Measurements from ENCODE around the gene CACNA1A. TPM values are rescaled to one million over a fixed set of nuclear protein-coding genes. Genes with fewer than 3 reads are reported as not detected.

Gene CACNA1A
- total RNA-seq, 2 experiments from 2014 or later, result 0.30 to 0.45 TPM

GRCh38 chr19:13399746-13400145, 106.5 kb downstream of the CACNA1A start:
- peaks cover 14 to 17% of the 10 kb centered on the region in 2 experiments for H3K27me3 ChIP-seq (ENCODE audit: control insufficient read depth in 1 of 2, insufficient read depth in 2 of 2, low read length in 2 of 2)
- no peaks in the 10 kb centered on the region for H3K36me3 ChIP-seq (ENCODE audit: insufficient read depth, low read length)
- TF ChIP-seq CTCF (IDR thresholded peaks at IDR 0.05), result no peak
- ATAC-seq (ENCODE audit: poor library complexity) (no peak), DNase-seq (no peak)
- Mint-ChIP-seq H3K36me3 (ENCODE audit: low read depth) (no peaks in the 10 kb centered on the region), H3K9me3 (peaks cover 7% of the 10 kb centered on the region), H3K27ac (no peak overlapping the region), H3K27me3 (peaks cover 54% of the 10 kb centered on the region), H3K4me1 (ENCODE audit: low read depth) (no peaks in the 10 kb centered on the region), H3K4me3 (no peak overlapping the region)
- intact Hi-C loops (cut with DNase I, micrococcal nuclease), result no loop called here
- H3K9me3 ChIP-seq (ENCODE audit: control insufficient read depth in 1 of 2, insufficient read depth in 1 of 2, low read length in 2 of 2), result peaks cover 11 to 16% of the 10 kb centered on the region in 2 experiments
- H3K4me1 ChIP-seq (ENCODE audit: insufficient read depth, low read length), result peaks cover 2% of the 10 kb centered on the region
- H3K4me3 ChIP-seq (ENCODE audit: low read length), result no peak overlapping the region
- no peak overlapping the region for H3K27ac ChIP-seq (ENCODE audit: low read depth in 1 of 2, low read length in 2 of 2)
- ChIA-PET CTCF (no interaction called here), POLR2A (no interaction called here)

- ChIA-PET POLR2A (no interaction called here), CTCF (no interaction called here)
- Mint-ChIP-seq H3K36me3 (ENCODE audit: low read depth) (no peaks in the 10 kb centered on the region), H3K27ac (no peak overlapping the region), H3K4me3 (no peak overlapping the region), H3K27me3 (peaks cover 57% of the 10 kb centered on the region), H3K9me3 (peaks cover 7% of the 10 kb centered on the region), H3K4me1 (ENCODE audit: low read depth) (no peaks in the 10 kb centered on the region)
- intact Hi-C loops (cut with DNase I, micrococcal nuclease), result no loop called here
- peaks cover 11 to 16% of the 10 kb centered on the region in 2 experiments for H3K9me3 ChIP-seq (ENCODE audit: control insufficient read depth in 1 of 2, insufficient read depth in 1 of 2, low read length in 2 of 2)
- H3K4me3 ChIP-seq (ENCODE audit: low read length), result no peak overlapping the region
- TF ChIP-seq CTCF (IDR thresholded peaks at IDR 0.05), result no peak
- peaks cover 2% of the 10 kb centered on the region for H3K4me1 ChIP-seq (ENCODE audit: insufficient read depth, low read length)
- DNase-seq (no peak), ATAC-seq (ENCODE audit: poor library complexity) (no peak)
- H3K27ac ChIP-seq (ENCODE audit: low read depth in 1 of 2, low read length in 2 of 2), result no peak overlapping the region
- H3K27me3 ChIP-seq (ENCODE audit: control insufficient read depth in 1 of 2, insufficient read depth in 2 of 2, low read length in 2 of 2), result peaks cover 14 to 17% of the 10 kb centered on the region in 2 experiments
- no peaks in the 10 kb centered on the region for H3K36me3 ChIP-seq (ENCODE audit: insufficient read depth, low read length)
Measured at GRCh38 chr19:13398780-13399726, 107.2 kb downstream of the CACNA1A start.

GRCh38 chr19:13398182-13398581, 108.1 kb downstream of the CACNA1A start:
- Histone ChIP-seq H3K9me3 (ENCODE audit: control insufficient read depth in 1 of 2, insufficient read depth in 1 of 2, low read length in 2 of 2) (peaks cover 11 to 16% of the 10 kb centered on the region in 2 experiments), H3K27me3 (ENCODE audit: control insufficient read depth in 1 of 2, insufficient read depth in 2 of 2, low read length in 2 of 2) (peaks cover 14 to 18% of the 10 kb centered on the region in 2 experiments), H3K36me3 (ENCODE audit: insufficient read depth, low read length) (no peaks in the 10 kb centered on the region), H3K4me1 (ENCODE audit: insufficient read depth, low read length) (peaks cover 2% of the 10 kb centered on the region), H3K4me3 (ENCODE audit: low read length) (no peak overlapping the region), H3K27ac (ENCODE audit: low read depth in 1 of 2, low read length in 2 of 2) (no peak overlapping the region)
- intact Hi-C loops (cut with DNase I, micrococcal nuclease), result no loop called here
- no peak overlapping the region for H3K27ac Mint-ChIP-seq
- POLR2A ChIA-PET, result no interaction called here
- TF ChIP-seq CTCF (IDR thresholded peaks at IDR 0.05), result no peak
- H3K4me1 Mint-ChIP-seq (ENCODE audit: low read depth), result no peaks in the 10 kb centered on the region
- peaks cover 7% of the 10 kb centered on the region for H3K9me3 Mint-ChIP-seq
- peaks cover 64% of the 10 kb centered on the region for H3K27me3 Mint-ChIP-seq
- no peak for DNase-seq
- no peak for ATAC-seq (ENCODE audit: poor library complexity)
- no peaks in the 10 kb centered on the region for H3K36me3 Mint-ChIP-seq (ENCODE audit: low read depth)
- CTCF ChIA-PET, result no interaction called here
- H3K4me3 Mint-ChIP-seq, result no peak overlapping the region
